Loucy (cell line): ENCODE data around the gene KRTAP1-4.
"Not testable (repeated sequence)": the region's sequence is repeated elsewhere in the genome, so short reads cannot be mapped to it uniquely, and the experiment has no call there.

ENCODE experiments used
- EZH2phosphoT487 ChIP-seq: fragments of 200-600 bp; IDR thresholded peaks from 2 replicates; pipeline ENCODE4 v1.6.1; 2018; ENCODE audit warnings: antibody characterized with exemption, mild to moderate bottlenecking, moderate library complexity, borderline replicate concordance
- TF ChIP-seq, protein P1 (sequence below): fragments of 200-600 bp; sonication (generic); conservative IDR thresholded peaks from 2 replicates; pipeline ENCODE4 v1.5.1; 2014; ENCODE audit warnings: mild to moderate bottlenecking, antibody characterized with exemption, low read length

- TF ChIP-seq, protein P1, sequence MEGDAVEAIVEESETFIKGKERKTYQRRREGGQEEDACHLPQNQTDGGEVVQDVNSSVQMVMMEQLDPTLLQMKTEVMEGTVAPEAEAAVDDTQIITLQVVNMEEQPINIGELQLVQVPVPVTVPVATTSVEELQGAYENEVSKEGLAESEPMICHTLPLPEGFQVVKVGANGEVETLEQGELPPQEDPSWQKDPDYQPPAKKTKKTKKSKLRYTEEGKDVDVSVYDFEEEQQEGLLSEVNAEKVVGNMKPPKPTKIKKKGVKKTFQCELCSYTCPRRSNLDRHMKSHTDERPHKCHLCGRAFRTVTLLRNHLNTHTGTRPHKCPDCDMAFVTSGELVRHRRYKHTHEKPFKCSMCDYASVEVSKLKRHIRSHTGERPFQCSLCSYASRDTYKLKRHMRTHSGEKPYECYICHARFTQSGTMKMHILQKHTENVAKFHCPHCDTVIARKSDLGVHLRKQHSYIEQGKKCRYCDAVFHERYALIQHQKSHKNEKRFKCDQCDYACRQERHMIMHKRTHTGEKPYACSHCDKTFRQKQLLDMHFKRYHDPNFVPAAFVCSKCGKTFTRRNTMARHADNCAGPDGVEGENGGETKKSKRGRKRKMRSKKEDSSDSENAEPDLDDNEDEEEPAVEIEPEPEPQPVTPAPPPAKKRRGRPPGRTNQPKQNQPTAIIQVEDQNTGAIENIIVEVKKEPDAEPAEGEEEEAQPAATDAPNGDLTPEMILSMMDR: not testable (repeated sequence)
- TF ChIP-seq EZH2phosphoT487: not testable (repeated sequence)
Observed at GRCh38 chr17:40999563-40999962, 30.4 kb downstream of the KRTAP1-4 start, which contains the start of gene KRTAP3-2.
